ENCODE data around the gene FGGY.

GRCh38 chr1:59388191-59388590 lies 91.3 kb downstream of the FGGY start:
- TF ChIP-seq EZH2 (IDR thresholded peaks at IDR 0.05) (no peak), POLR2AphosphoS5 (IDR thresholded peaks at IDR 0.05; ENCODE audit: borderline replicate concordance, low read depth, low read length) (no peak)
